GM21529 (cell line): ENCODE data around the gene C6orf58.

Experiments used
- ATAC-seq: cut with Tn5 transposase; IDR thresholded peaks from one replicate; pipeline ENCODE4 v1.9.1; 2021; ENCODE audit not compliant: unreplicated experiment

Gene C6orf58

GRCh38 chr6:127576874-127577273, at the start of gene C6orf58:
C6orf58 (plus strand) TSS chr6:127577174; CDS start chr6:127577186, 12 bp downstream.
- ATAC-seq, result no peak

GRCh38 chr6:127533011-127533410, 44.0 kb upstream of the C6orf58 start:
- ATAC-seq, result no peak

DNA sequence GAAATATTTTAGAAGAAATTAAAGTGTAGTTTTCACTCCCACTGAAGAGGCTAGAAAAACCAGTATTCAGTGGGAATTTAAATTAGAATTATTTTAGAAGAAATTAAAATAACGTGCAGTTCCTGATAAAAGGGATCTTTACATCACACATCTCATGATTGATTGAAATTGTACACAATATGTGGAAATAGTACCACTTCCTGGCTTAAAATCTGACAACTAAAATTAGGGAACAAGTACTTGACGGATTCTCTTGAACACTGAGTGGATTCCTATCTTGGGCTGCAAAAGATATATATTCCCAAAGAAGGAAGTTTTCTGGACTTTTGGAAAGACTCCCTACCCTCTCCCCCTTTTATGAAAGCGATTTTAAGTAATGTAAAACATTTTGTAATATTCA, 43.2 kb upstream of the C6orf58 start:
- ATAC-seq, result no peak

DNA sequence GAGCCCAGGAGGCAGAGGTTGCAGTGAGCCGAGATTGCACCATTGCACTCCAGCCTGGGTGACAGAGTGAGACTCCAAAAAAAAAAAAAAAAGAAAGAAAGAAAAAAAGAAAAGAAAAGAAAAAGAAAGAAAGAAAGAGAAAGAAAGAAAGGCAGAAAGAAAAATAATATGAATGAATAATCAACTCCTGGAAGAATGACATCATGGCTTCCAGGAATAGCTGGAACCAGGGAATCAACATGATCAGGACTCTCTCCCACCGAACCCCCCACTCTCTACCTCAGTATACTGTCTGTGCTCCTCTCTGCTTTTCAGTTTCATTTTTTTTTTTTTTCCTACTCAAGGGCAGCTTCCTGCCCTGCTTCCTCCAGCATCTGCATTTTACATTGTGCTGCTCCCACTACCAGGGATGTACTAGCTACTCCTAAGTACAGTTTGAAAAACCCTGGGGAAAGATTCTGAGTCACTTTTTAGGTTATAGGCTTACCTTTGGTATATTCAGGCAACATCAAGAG, 38.2 kb upstream of the C6orf58 start:
- peak; percentile 18 for ATAC-seq

- ATAC-seq, result peak; percentile 70
Measured at GRCh38 chr6:127539272-127539671, 37.7 kb upstream of the C6orf58 start.

DNA sequence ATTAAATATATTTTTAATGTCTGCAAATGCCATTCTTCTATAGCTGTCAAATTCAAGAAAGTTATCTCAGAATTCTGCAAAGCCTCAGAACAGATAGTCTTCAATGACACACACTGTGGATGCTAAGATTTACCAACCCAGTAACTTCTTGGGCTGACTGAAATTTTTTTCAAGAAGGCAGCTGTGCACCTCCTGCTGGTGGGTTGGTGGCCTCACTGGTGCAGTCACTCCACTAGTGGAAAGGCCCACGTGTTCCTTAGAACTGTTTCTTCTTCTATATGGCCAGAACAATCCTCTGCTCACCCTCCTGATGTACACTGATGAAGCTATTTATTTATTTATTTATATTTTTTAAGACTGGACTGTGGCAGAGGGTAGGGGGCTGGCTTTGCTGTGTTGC, 29.8 kb upstream of the C6orf58 start:
- ATAC-seq, result no peak

GRCh38 chr6:127547904-127548649, 28.9 kb upstream of the C6orf58 start:
- ATAC-seq, result no peak

DNA sequence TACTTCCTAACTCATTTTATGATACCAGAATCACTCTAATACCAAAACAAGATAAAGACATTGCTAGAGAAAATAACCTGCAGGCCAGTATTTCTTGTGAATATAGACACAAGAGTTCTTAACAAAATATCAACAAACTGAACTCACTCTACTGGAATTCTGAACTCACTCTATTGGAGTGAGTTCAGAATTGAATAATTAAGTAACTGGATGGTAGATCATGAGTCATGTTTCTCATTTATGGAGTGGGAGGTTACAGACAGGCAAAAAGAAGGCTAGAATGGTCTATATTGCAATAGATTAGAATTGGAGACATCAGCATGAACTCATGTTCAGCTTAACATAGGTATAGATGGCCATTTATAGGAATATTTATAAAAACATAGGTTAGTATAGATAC, 26.6 kb upstream of the C6orf58 start:
- ATAC-seq, result no peak

DNA sequence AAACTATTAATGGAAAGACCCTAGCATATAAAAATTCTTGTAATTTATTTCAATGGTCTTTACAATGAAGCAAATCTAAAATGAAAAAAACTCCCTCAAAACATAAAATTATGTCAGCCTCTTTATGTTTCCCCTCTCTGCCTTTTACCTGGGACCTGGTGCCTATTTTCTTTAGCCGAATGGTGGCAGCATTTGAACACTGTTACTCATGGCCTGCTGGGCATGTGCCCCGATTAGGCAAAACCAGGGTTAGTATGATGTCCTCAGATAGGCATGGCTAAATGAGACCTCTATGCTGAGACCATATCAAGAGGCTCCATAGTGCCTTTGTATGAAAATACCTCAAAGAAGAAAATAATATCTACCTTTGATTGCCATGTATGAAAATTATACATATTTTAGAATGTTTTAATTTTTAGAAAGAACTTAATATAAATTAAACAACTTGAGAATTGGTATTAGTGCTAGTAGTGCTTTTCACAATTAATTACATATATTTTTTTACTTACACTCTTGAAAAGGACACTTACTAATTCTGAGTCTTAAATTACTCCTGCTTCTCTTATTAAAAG, 22.5 kb upstream of the C6orf58 start:
- ATAC-seq, result peak; percentile 73

DNA sequence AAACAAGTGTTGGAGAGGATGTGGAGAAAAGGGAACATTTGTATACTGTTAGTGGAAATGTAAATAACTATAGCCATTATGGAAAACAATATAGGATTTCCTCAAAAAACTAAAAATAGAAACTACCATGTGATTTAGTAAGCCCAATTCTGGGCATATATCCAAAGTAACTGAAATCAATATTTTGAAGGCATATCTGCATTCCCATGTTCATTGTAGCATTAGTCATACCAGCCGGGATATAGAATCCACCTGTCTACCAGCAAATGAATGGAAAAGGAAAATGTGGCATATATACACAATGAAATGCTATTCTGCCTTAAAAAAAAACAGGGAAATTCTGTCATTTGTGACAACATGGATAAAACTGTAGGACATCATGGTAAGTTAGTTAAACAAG, 15.3 kb upstream of the C6orf58 start:
- ATAC-seq, result no peak

GRCh38 chr6:127564761-127565160, 12.2 kb upstream of the C6orf58 start:
- ATAC-seq, result no peak

- no peak for ATAC-seq
Measured at GRCh38 chr6:127566119-127566518, 10.9 kb upstream of the C6orf58 start.

- ATAC-seq, result no peak
Measured at GRCh38 chr6:127566651-127567050, 10.3 kb upstream of the C6orf58 start.

- no peak for ATAC-seq
Measured at GRCh38 chr6:127567476-127567875, 9.5 kb upstream of the C6orf58 start.

GRCh38 chr6:127570739-127571389, 6.1 kb upstream of the C6orf58 start:
- peak; percentile 85 for ATAC-seq

GRCh38 chr6:127578900-127579299, 1.9 kb downstream of the C6orf58 start:
- no peak for ATAC-seq

- ATAC-seq, result no peak
Measured at GRCh38 chr6:127581576-127581975, 4.6 kb downstream of the C6orf58 start.

DNA sequence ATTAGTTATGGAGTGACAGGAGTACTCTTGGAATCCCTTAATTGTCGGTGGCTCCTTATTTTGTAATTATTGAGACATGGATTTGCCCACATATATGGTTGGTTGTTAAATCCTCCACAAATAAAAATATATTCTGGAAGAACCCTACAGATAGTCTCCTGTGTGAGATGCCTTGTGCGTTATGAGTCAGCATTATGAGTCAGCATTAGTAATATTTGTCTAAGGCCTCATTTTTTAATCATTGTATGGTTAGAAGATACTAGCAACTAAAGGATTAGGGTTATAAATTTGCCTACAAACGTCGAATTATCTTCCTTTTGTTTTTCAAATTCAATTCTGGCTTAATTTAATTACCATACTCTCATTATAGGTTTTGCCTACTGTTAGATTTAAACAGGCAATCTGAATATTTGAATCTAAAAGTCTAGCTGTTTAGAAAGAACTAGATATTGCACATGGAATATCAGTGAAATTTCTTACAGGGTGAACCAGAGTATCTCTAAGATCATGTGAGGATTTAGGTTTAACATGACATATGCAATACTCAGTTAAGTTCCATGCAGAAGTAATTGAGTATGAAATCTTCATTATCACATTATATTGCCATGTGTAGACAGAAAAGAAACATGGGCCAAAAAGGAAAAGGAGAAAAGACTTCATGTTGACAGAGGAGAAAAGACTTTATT, 5.9 kb downstream of the C6orf58 start:
- peak; percentile 60 for ATAC-seq

DNA sequence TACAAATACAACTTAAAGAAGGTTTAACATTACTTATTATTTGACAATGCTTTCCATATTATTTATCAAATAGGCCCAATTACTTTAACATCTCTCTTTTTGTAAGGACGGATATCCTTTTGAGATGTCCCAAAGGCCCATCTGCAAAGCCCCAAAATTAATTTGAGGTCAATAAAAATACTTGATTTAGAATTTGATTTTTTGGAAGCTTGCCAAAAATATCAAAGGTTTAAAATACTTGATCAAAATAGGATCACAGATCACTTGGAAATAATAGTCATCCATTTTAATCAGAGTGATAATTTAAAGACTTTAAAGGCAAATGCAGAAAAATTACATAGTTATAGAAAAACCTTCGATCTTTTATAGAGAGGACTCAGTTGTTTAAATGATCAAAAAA, 8.1 kb downstream of the C6orf58 start:
- ATAC-seq, result no peak

GRCh38 chr6:127586372-127586771, 9.4 kb downstream of the C6orf58 start:
- no peak for ATAC-seq

- ATAC-seq, result no peak
Measured at GRCh38 chr6:127587875-127588274, 10.9 kb downstream of the C6orf58 start.
